ENCODE results near the gene LOXHD1. TPM values are rescaled to one million over a fixed set of nuclear protein-coding genes. Genes with fewer than 3 reads are reported as not detected.
A peak's percentile ranks its signal among the peaks of the same experiment; 100 is the strongest.

Gene LOXHD1, protein sequence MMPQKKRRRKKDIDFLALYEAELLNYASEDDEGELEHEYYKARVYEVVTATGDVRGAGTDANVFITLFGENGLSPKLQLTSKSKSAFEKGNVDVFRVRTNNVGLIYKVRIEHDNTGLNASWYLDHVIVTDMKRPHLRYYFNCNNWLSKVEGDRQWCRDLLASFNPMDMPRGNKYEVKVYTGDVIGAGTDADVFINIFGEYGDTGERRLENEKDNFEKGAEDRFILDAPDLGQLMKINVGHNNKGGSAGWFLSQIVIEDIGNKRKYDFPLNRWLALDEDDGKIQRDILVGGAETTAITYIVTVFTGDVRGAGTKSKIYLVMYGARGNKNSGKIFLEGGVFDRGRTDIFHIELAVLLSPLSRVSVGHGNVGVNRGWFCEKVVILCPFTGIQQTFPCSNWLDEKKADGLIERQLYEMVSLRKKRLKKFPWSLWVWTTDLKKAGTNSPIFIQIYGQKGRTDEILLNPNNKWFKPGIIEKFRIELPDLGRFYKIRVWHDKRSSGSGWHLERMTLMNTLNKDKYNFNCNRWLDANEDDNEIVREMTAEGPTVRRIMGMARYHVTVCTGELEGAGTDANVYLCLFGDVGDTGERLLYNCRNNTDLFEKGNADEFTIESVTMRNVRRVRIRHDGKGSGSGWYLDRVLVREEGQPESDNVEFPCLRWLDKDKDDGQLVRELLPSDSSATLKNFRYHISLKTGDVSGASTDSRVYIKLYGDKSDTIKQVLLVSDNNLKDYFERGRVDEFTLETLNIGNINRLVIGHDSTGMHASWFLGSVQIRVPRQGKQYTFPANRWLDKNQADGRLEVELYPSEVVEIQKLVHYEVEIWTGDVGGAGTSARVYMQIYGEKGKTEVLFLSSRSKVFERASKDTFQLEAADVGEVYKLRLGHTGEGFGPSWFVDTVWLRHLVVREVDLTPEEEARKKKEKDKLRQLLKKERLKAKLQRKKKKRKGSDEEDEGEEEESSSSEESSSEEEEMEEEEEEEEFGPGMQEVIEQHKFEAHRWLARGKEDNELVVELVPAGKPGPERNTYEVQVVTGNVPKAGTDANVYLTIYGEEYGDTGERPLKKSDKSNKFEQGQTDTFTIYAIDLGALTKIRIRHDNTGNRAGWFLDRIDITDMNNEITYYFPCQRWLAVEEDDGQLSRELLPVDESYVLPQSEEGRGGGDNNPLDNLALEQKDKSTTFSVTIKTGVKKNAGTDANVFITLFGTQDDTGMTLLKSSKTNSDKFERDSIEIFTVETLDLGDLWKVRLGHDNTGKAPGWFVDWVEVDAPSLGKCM (N-terminal part only)
- total RNA-seq (0.21 TPM in 1 of 2 replicates, not detected in the other), polyA plus RNA-seq (0.32 TPM in 1 of 2 replicates, not detected in the other)

- no peaks in the 10 kb centered on the region for H3K27me3 ChIP-seq
- no peaks in the 10 kb centered on the region for H3K9me3 ChIP-seq (ENCODE audit: low read depth)
- H3K4me1 ChIP-seq (ENCODE audit: low read depth), result no peaks in the 10 kb centered on the region
- TF ChIP-seq, protein P1, sequence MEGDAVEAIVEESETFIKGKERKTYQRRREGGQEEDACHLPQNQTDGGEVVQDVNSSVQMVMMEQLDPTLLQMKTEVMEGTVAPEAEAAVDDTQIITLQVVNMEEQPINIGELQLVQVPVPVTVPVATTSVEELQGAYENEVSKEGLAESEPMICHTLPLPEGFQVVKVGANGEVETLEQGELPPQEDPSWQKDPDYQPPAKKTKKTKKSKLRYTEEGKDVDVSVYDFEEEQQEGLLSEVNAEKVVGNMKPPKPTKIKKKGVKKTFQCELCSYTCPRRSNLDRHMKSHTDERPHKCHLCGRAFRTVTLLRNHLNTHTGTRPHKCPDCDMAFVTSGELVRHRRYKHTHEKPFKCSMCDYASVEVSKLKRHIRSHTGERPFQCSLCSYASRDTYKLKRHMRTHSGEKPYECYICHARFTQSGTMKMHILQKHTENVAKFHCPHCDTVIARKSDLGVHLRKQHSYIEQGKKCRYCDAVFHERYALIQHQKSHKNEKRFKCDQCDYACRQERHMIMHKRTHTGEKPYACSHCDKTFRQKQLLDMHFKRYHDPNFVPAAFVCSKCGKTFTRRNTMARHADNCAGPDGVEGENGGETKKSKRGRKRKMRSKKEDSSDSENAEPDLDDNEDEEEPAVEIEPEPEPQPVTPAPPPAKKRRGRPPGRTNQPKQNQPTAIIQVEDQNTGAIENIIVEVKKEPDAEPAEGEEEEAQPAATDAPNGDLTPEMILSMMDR (IDR thresholded peaks at IDR 0.05; ENCODE audit: low read depth, low read length), result no peak
- no peak for DNase-seq (ENCODE audit: low read depth in 1 of 2, low spot score in 1 of 2)
- no peaks in the 10 kb centered on the region for H3K36me3 ChIP-seq
- no peak within 1 kb of the TSS for H3K4me3 ChIP-seq
- no peak within 1 kb of the TSS for H3K27ac ChIP-seq
Observed at GRCh38 chr18:46657115-46657955, at the start of gene LOXHD1. Gene LOXHD1, minus strand, starts transcription at chr18:46657220. Its CDS starts 187 bp downstream, at chr18:46657033.

GRCh38 chr18:46705521-46705920 lies 48.5 kb upstream of the LOXHD1 start:
- Histone ChIP-seq H3K27me3 (no peaks in the 10 kb centered on the region), H3K4me1 (ENCODE audit: low read depth) (peaks cover 13% of the 10 kb centered on the region), H3K27ac (no peak overlapping the region), H3K9me3 (ENCODE audit: low read depth) (no peaks in the 10 kb centered on the region), H3K36me3 (no peaks in the 10 kb centered on the region), H3K4me3 (no peak overlapping the region)
- TF ChIP-seq, protein P1 (IDR thresholded peaks at IDR 0.05; ENCODE audit: low read depth, low read length), result no peak
- peak in 1 of 2 donors; percentile 49 for DNase-seq (ENCODE audit: low read depth in 1 of 2, low spot score in 1 of 2)

- Histone ChIP-seq H3K9me3 (ENCODE audit: low read depth) (no peaks in the 10 kb centered on the region), H3K27me3 (no peaks in the 10 kb centered on the region), H3K36me3 (no peaks in the 10 kb centered on the region), H3K27ac (no peak overlapping the region), H3K4me3 (no peak overlapping the region), H3K4me1 (ENCODE audit: low read depth) (peaks cover 18% of the 10 kb centered on the region)
- no peak for DNase-seq (ENCODE audit: low read depth in 1 of 2, low spot score in 1 of 2)
- TF ChIP-seq, protein P1 (IDR thresholded peaks at IDR 0.05; ENCODE audit: low read depth, low read length), result no peak
Observed at GRCh38 chr18:46704816-46705215, 47.8 kb upstream of the LOXHD1 start.

- no peak for DNase-seq (ENCODE audit: low read depth in 1 of 2, low spot score in 1 of 2)
- H3K9me3 ChIP-seq (ENCODE audit: low read depth), result no peaks in the 10 kb centered on the region
- H3K27ac ChIP-seq, result no peak overlapping the region
- TF ChIP-seq, protein P1 (IDR thresholded peaks at IDR 0.05; ENCODE audit: low read depth, low read length), result no peak
- H3K36me3 ChIP-seq, result no peaks in the 10 kb centered on the region
- H3K4me3 ChIP-seq, result no peak overlapping the region
- H3K4me1 ChIP-seq (ENCODE audit: low read depth), result peaks cover 18% of the 10 kb centered on the region
- H3K27me3 ChIP-seq, result no peaks in the 10 kb centered on the region
Observed at GRCh38 chr18:46704189-46704588, 47.2 kb upstream of the LOXHD1 start.
